Peyer's patch (tissue), 4 donors: Measurements from ENCODE around the gene OR52H1. TPM values are rescaled to one million over a fixed set of nuclear protein-coding genes. Genes with fewer than 3 reads are reported as not detected.

Source experiments
- DNase-seq, 3 donors: peaks; one replicate each; pipeline ENCODE4 v3.0.0-alpha.2; 2017 to 2019
- H3K27ac ChIP-seq, 4 donors: fragments of 200-600 bp; sonication (generic); one replicate each; pipeline ENCODE4 v1.5.1; 2016 to 2019
- H3K27me3 ChIP-seq, 2 donors: fragments of 200-600 bp; sonication (generic); one replicate each; pipeline ENCODE4 v1.5.1; 2019
- H3K36me3 ChIP-seq, 3 donors: fragments of 200-600 bp; sonication (generic); one replicate each; pipeline ENCODE4 v1.5.1; 2016 to 2019
- H3K4me1 ChIP-seq, 4 donors: fragments of 200-600 bp; sonication (generic); one replicate each; pipeline ENCODE4 v1.5.1; 2016 to 2019
- H3K4me3 ChIP-seq, 4 donors: fragments of 200-600 bp; sonication (generic); 1 replicate in 3 of 4; 2 replicates in 1 of 4; pipeline ENCODE4 v1.5.1; 2016 to 2019; ENCODE audit warnings: mild to moderate bottlenecking in 1 of 4
- H3K9me3 ChIP-seq, 4 donors: fragments of 200-600 bp; sonication (generic); one replicate each; pipeline ENCODE4 v1.5.1; 2016 to 2019; ENCODE audit warnings: mild to moderate bottlenecking in 1 of 4
- POLR2A ChIP-seq, 2 donors: fragments of 450-650 bp; IDR thresholded peaks; one replicate each; pipeline ENCODE4 v1.5.1; 2017; ENCODE audit warnings: antibody characterized with exemption in 2 of 2, mild to moderate bottlenecking in 2 of 2, moderate library complexity in 2 of 2
- total RNA-seq, 4 donors: library from RNA; depleted of rRNA; stranded (reverse); fragments of >200 nt; gene quantifications; one replicate each; pipeline ENCODE4 v1.1.0, GENCODE V29; 2016
- TF ChIP-seq, protein P1 (sequence below), 6 experiments: fragments of 450-650 bp in 4 of 6; fragments of 200-600 bp in 2 of 6; sonication (generic) in 1 of 6; IDR thresholded peaks; one replicate each; pipeline ENCODE4 v1.5.1; 2017 to 2019; ENCODE audit warnings: antibody characterized with exemption in 6 of 6, mild to moderate bottlenecking in 3 of 6, moderate library complexity in 1 of 6

The OR52H1 gene
- total RNA-seq, 4 donors from 2014 or later, result not detected

DNA sequence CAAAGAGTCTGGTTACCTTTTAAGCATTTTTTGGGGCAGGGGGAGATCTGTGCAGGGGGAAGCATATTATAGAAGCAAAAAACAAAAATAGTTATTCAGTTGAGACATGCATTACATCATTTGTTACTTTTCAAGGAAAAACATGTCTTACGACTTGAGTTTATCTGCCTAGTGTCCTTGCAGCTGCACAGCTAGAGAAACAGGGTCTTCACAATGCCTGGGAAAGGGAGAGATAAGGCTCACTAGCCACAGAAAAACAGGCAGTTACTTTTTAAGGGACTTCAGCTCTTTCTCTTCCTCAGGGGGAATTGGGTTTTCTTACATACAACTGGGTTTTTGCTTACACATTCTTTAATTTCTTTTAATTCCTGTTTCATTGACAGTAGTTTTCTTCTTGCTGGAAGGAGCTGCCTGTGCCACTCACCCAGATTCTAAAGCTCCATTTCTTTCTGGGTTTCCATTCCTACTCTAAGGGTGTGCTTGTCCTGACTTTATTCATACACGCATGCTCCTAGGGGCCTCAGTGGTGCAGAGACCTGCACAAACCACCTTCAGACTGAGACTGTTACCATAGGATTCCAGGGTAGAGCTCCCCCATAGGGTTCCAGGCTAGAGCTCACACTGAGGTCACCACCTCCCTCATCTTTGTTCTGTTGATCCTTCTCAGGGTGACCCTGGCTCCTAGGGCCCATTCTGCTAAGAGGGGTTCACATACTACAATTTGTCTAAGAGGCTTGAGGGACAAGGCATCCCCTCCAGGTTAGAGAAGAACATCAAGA lies 17.1 kb downstream of the OR52H1 start:
- H3K27me3 ChIP-seq, result no peaks in the 10 kb centered on the region
- H3K4me1 ChIP-seq, result no peaks in the 10 kb centered on the region
- H3K27ac ChIP-seq, result no peak overlapping the region
- H3K4me3 ChIP-seq, result no peak overlapping the region
- no peak for TF ChIP-seq POLR2A (IDR thresholded peaks at IDR 0.05)
- TF ChIP-seq, protein P1, sequence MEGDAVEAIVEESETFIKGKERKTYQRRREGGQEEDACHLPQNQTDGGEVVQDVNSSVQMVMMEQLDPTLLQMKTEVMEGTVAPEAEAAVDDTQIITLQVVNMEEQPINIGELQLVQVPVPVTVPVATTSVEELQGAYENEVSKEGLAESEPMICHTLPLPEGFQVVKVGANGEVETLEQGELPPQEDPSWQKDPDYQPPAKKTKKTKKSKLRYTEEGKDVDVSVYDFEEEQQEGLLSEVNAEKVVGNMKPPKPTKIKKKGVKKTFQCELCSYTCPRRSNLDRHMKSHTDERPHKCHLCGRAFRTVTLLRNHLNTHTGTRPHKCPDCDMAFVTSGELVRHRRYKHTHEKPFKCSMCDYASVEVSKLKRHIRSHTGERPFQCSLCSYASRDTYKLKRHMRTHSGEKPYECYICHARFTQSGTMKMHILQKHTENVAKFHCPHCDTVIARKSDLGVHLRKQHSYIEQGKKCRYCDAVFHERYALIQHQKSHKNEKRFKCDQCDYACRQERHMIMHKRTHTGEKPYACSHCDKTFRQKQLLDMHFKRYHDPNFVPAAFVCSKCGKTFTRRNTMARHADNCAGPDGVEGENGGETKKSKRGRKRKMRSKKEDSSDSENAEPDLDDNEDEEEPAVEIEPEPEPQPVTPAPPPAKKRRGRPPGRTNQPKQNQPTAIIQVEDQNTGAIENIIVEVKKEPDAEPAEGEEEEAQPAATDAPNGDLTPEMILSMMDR (IDR thresholded peaks at IDR 0.05), result no peak
- DNase-seq, result no peak
- H3K9me3 ChIP-seq, result no peaks in the 10 kb centered on the region
- H3K36me3 ChIP-seq, result no peaks in the 10 kb centered on the region

DNA sequence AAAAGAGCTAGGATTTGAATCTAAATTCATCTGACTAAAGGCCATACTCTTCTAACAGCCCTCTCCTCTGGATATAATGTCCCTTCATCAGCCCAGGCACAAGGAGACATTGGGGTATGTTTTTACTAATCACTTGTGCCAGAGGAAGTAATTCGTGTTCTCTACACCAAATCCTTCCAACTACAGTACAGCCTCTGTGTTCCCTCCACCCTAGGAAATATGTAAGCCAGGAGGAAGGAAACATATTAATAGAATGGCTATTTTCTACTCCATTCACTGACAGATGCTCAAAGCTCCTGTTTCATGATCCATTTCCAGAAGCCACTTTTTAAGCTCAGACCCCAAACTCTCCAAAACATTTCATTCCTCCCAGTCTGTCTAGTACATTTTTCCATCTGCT lies 19.8 kb downstream of the OR52H1 start:
- no peaks in the 10 kb centered on the region for H3K27me3 ChIP-seq
- TF ChIP-seq, protein P1 (IDR thresholded peaks at IDR 0.05), result no peak
- TF ChIP-seq POLR2A (IDR thresholded peaks at IDR 0.05), result no peak
- H3K36me3 ChIP-seq, result no peaks in the 10 kb centered on the region
- no peak overlapping the region for H3K27ac ChIP-seq
- H3K9me3 ChIP-seq, result no peaks in the 10 kb centered on the region
- no peak for DNase-seq
- no peak overlapping the region for H3K4me3 ChIP-seq
- no peaks in the 10 kb centered on the region for H3K4me1 ChIP-seq

- no peaks in the 10 kb centered on the region for H3K27me3 ChIP-seq
- H3K36me3 ChIP-seq, result no peaks in the 10 kb centered on the region
- no peaks in the 10 kb centered on the region for H3K9me3 ChIP-seq
- DNase-seq, result no peak
- no peak overlapping the region for H3K27ac ChIP-seq
- TF ChIP-seq, protein P1 (IDR thresholded peaks at IDR 0.05), result no peak
- no peak for TF ChIP-seq POLR2A (IDR thresholded peaks at IDR 0.05)
- no peak overlapping the region for H3K4me3 ChIP-seq
- no peaks in the 10 kb centered on the region for H3K4me1 ChIP-seq
These were observed 20.6 kb downstream of the OR52H1 start for GRCh38 chr11:5527716-5528115.

GRCh38 chr11:5524756-5525155 lies 23.6 kb downstream of the OR52H1 start:
- H3K4me1 ChIP-seq, result no peaks in the 10 kb centered on the region
- H3K27ac ChIP-seq, result no peak overlapping the region
- no peak overlapping the region for H3K4me3 ChIP-seq
- no peaks in the 10 kb centered on the region for H3K36me3 ChIP-seq
- H3K27me3 ChIP-seq, result no peaks in the 10 kb centered on the region
- no peaks in the 10 kb centered on the region for H3K9me3 ChIP-seq
- no peak for DNase-seq
- TF ChIP-seq POLR2A (IDR thresholded peaks at IDR 0.05), result no peak
- TF ChIP-seq, protein P1 (IDR thresholded peaks at IDR 0.05), result no peak

DNA sequence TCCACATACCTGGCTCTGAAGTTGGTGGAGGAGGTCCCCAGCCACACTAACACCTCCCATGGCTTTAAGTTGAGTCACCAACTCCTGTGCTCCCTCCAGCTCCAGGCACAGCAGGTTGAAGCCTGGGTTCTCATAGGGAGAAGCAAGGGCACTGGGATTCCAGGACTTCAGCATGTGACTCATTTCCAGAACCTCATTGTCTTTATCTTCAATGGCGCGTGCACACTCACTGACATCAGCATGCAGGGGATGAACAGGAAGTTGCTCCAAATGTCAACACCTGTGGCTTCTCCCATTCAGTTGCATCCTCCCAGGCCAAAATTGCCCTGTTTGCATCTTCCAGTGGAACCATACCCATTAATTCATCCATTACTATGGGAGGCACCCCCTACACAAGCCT lies 26.0 kb downstream of the OR52H1 start:
- no peak for DNase-seq
- TF ChIP-seq, protein P1 (IDR thresholded peaks at IDR 0.05), result no peak
- TF ChIP-seq POLR2A (IDR thresholded peaks at IDR 0.05), result no peak

More for the DNA sequence above, 26.0 kb downstream of the OR52H1 start:
- no peaks in the 10 kb centered on the region for H3K36me3 ChIP-seq
- H3K27ac ChIP-seq, result no peak overlapping the region
- no peaks in the 10 kb centered on the region for H3K27me3 ChIP-seq
- no peak overlapping the region for H3K4me3 ChIP-seq
- no peaks in the 10 kb centered on the region for H3K4me1 ChIP-seq
- H3K9me3 ChIP-seq, result no peaks in the 10 kb centered on the region
